CD8-positive, alpha-beta memory T cell (primary cell): ENCODE results near the gene LMBRD2. TPM values are rescaled to one million over a fixed set of nuclear protein-coding genes. Genes with fewer than 3 reads are reported as not detected.

Experiments
- CTCF ChIA-PET: fragments of 350-600 bp; sonication (Branson Sonifier 250); formaldehyde crosslinking; loops from one replicate; lab custom pipeline; 2021; ENCODE audit warnings: antibody characterized with exemption; lab: Charles Lee
- POLR2A ChIA-PET: fragments of 350-600 bp; sonication (Branson Sonifier 250); formaldehyde crosslinking; loops from one replicate; lab custom pipeline; 2021; ENCODE audit warnings: antibody characterized with exemption; lab: Charles Lee
- DNase-seq, 5 donors: peaks; one replicate each; pipeline versions ENCODE4 v3.0.0 to v3.0.0-alpha.2; 2020 to 2022; ENCODE audit warnings: mixed read lengths in 1 of 5
- H3K27ac ChIP-seq: one replicate; pipeline ENCODE4 v1.7.0; 2013; ENCODE audit warnings: low read depth, mild to moderate bottlenecking, low read length, moderate library complexity
- H3K27me3 ChIP-seq: 2 replicates; pipeline ENCODE4 v1.7.0; 2013; ENCODE audit warnings: low read length, mild to moderate bottlenecking; ENCODE audit not compliant: insufficient read depth, poor library complexity, severe bottlenecking
- H3K36me3 ChIP-seq: 2 replicates; pipeline ENCODE4 v1.7.0; 2013; ENCODE audit warnings: mild to moderate bottlenecking, low read length, moderate library complexity; ENCODE audit not compliant: insufficient read depth
- H3K4me1 ChIP-seq: 2 replicates; pipeline ENCODE4 v1.7.0; 2013; ENCODE audit warnings: mild to moderate bottlenecking, low read length, moderate library complexity; ENCODE audit not compliant: insufficient read depth
- H3K4me3 ChIP-seq: 2 replicates; pipeline ENCODE4 v1.7.0; 2013; ENCODE audit warnings: mild to moderate bottlenecking, low read length
- H3K9me3 ChIP-seq: 2 replicates; pipeline ENCODE4 v1.7.0; 2013; ENCODE audit warnings: mild to moderate bottlenecking, low read length
- H3K27ac Mint-ChIP-seq, 8 donors: one replicate each; pipeline ENCODE4 v1.8.0; 2020 to 2021; ENCODE audit warnings: mixed read lengths in 8 of 8, mild to moderate bottlenecking in 6 of 8, inconsistent platforms in 3 of 8, moderate library complexity in 3 of 8
- H3K27me3 Mint-ChIP-seq, 2 donors: one replicate each; pipeline ENCODE4 v1.8.0; 2020 to 2021; ENCODE audit warnings: mixed read lengths in 2 of 2, mild to moderate bottlenecking in 1 of 2, moderate library complexity in 1 of 2
- H3K36me3 Mint-ChIP-seq, 3 donors: one replicate each; pipeline ENCODE4 v1.8.0; 2020 to 2021; ENCODE audit warnings: mixed read lengths in 3 of 3, inconsistent platforms in 1 of 3, mild to moderate bottlenecking in 1 of 3
- H3K4me1 Mint-ChIP-seq, 3 donors: one replicate each; pipeline ENCODE4 v1.8.0; 2020 to 2021; ENCODE audit warnings: mixed read lengths in 3 of 3, inconsistent platforms in 1 of 3, mild to moderate bottlenecking in 1 of 3
- H3K4me3 Mint-ChIP-seq, 7 donors: one replicate each; pipeline ENCODE4 v1.8.0; 2020 to 2021; ENCODE audit warnings: mixed read lengths in 7 of 7, mild to moderate bottlenecking in 6 of 7, moderate library complexity in 4 of 7, inconsistent platforms in 2 of 7
- H3K9me3 Mint-ChIP-seq, 5 donors: one replicate each; pipeline ENCODE4 v1.8.0; 2020 to 2022; ENCODE audit warnings: mixed read lengths in 5 of 5, mild to moderate bottlenecking in 3 of 5, moderate library complexity in 2 of 5, inconsistent platforms in 1 of 5
- polyA plus RNA-seq: library from polyadenylated mRNA; unstranded; fragments of 300-500 nt; fragmentation: Illumina TruSeq; gene quantifications from one replicate; pipeline ENCODE4 v1.2.3, GENCODE V29; 2021
- total RNA-seq, 2 experiments: library from RNA; stranded (reverse); gene quantifications; one replicate each; pipeline ENCODE4 v1.2.3, GENCODE V29; 2021

Gene LMBRD2
- total and polyA plus RNA-seq, 3 experiments from 2014 or later, result 5.8 to 11.4 (median 9.3) TPM

- Mint-ChIP-seq H3K4me1 (no peaks in the 10 kb centered on the region), H3K36me3 (peaks cover 4 to 8% (median 5%) of the 10 kb centered on the region in 3 donors), H3K9me3 (peaks cover 0 to 7% (median 0%) of the 10 kb centered on the region in 5 donors), H3K4me3 (no peak overlapping the region), H3K27ac (no peak overlapping the region), H3K27me3 (no peaks in the 10 kb centered on the region)
- Histone ChIP-seq H3K27ac (no peak overlapping the region), H3K27me3 (no peaks in the 10 kb centered on the region), H3K4me1 (no peaks in the 10 kb centered on the region), H3K36me3 (no peaks in the 10 kb centered on the region), H3K9me3 (no peaks in the 10 kb centered on the region), H3K4me3 (no peak overlapping the region)
- ChIA-PET CTCF (no interaction called here), POLR2A (no interaction called here)
- DNase-seq, result no peak
Measured at GRCh38 chr5:36096486-36096885, 55.2 kb downstream of the LMBRD2 start.

GRCh38 chr5:36089989-36090388, 61.7 kb downstream of the LMBRD2 start:
- no peaks in the 10 kb centered on the region for H3K4me1 Mint-ChIP-seq
- no peak overlapping the region for H3K27ac Mint-ChIP-seq
- Histone ChIP-seq H3K27ac (no peak overlapping the region), H3K27me3 (no peaks in the 10 kb centered on the region), H3K36me3 (no peaks in the 10 kb centered on the region), H3K4me3 (no peak overlapping the region), H3K4me1 (no peaks in the 10 kb centered on the region), H3K9me3 (no peaks in the 10 kb centered on the region)
- no peak overlapping the region for H3K4me3 Mint-ChIP-seq
- peaks cover 0 to 15% (median 8%) of the 10 kb centered on the region in 5 donors for H3K9me3 Mint-ChIP-seq
- no peak for DNase-seq
- CTCF ChIA-PET, result interaction anchor here (1.6 kb wide), 1 partner anchor 11 kb away, joined by 5 read pairs; no protein-coding TSS in a partner anchor
- H3K27me3 Mint-ChIP-seq, result peaks cover 12 to 19% of the 10 kb centered on the region in 2 donors
- H3K36me3 Mint-ChIP-seq, result peaks cover 0 to 1% (median 0%) of the 10 kb centered on the region in 3 donors
- POLR2A ChIA-PET, result interaction anchor here (0.5 to 0.8 kb wide), 2 partner anchors 31 to 1200 kb away, joined by 4 to 5 read pairs; no protein-coding TSS in a partner anchor

- peaks cover 18 to 65% of the 10 kb centered on the region in 2 donors for H3K27me3 Mint-ChIP-seq
- ChIA-PET CTCF (interaction anchor here (0.7 to 1.6 kb wide), 10 partner anchors 9 to 428 kb away, joined by 3 to 14 read pairs (median 5); partner anchors contain the start of gene NADK2), POLR2A (no interaction called here)
- Histone ChIP-seq H3K36me3 (no peaks in the 10 kb centered on the region), H3K9me3 (no peaks in the 10 kb centered on the region), H3K27me3 (peaks cover 8% of the 10 kb centered on the region), H3K4me3 (no peak overlapping the region), H3K27ac (no peak overlapping the region), H3K4me1 (no peaks in the 10 kb centered on the region)
- no peaks in the 10 kb centered on the region for H3K36me3 Mint-ChIP-seq
- peak in 2 of 5 donors; percentile 7 to 12 for DNase-seq
- no peak overlapping the region for H3K27ac Mint-ChIP-seq
- H3K9me3 Mint-ChIP-seq, result peaks cover 0 to 6% (median 4%) of the 10 kb centered on the region in 5 donors
- H3K4me3 Mint-ChIP-seq, result no peak overlapping the region
- H3K4me1 Mint-ChIP-seq, result no peaks in the 10 kb centered on the region
Measured at GRCh38 chr5:36079200-36079781, 72.4 kb downstream of the LMBRD2 start.

GRCh38 chr5:36078430-36078829, 73.3 kb downstream of the LMBRD2 start:
- Histone ChIP-seq H3K27me3 (peaks cover 8% of the 10 kb centered on the region), H3K4me3 (no peak overlapping the region), H3K4me1 (no peaks in the 10 kb centered on the region), H3K9me3 (no peaks in the 10 kb centered on the region), H3K36me3 (no peaks in the 10 kb centered on the region), H3K27ac (no peak overlapping the region)
- no peaks in the 10 kb centered on the region for H3K36me3 Mint-ChIP-seq
- H3K9me3 Mint-ChIP-seq, result no peaks in the 10 kb centered on the region
- POLR2A ChIA-PET, result no interaction called here
- no peak overlapping the region for H3K4me3 Mint-ChIP-seq
- peaks cover 1 to 3% (median 2%) of the 10 kb centered on the region in 3 donors for H3K4me1 Mint-ChIP-seq
- CTCF ChIA-PET, result interaction anchor here (0.7 to 1.5 kb wide), 7 partner anchors 8 to 429 kb away, joined by 3 to 14 read pairs (median 5); no protein-coding TSS in a partner anchor
- no peak overlapping the region for H3K27ac Mint-ChIP-seq
- no peak for DNase-seq
- peaks cover 12 to 58% of the 10 kb centered on the region in 2 donors for H3K27me3 Mint-ChIP-seq

GRCh38 chr5:36073595-36074216, 78.0 kb downstream of the LMBRD2 start:
- Histone ChIP-seq H3K36me3 (no peaks in the 10 kb centered on the region), H3K27ac (no peak overlapping the region), H3K9me3 (no peaks in the 10 kb centered on the region), H3K4me1 (no peaks in the 10 kb centered on the region), H3K4me3 (no peak overlapping the region), H3K27me3 (no peaks in the 10 kb centered on the region)
- Mint-ChIP-seq H3K27me3 (peaks cover 7 to 38% of the 10 kb centered on the region in 2 donors), H3K27ac (peak overlapping the region in 1 of 8 donors; percentile 38), H3K4me1 (peaks cover 13 to 21% (median 16%) of the 10 kb centered on the region in 3 donors), H3K9me3 (no peaks in the 10 kb centered on the region), H3K36me3 (no peaks in the 10 kb centered on the region), H3K4me3 (no peak overlapping the region)
- ChIA-PET CTCF (interaction anchor here (0.8 to 1.2 kb wide), 3 partner anchors 10 to 14 kb away, joined by 3 read pairs; no protein-coding TSS in a partner anchor), POLR2A (no interaction called here)
- peak in 1 of 5 donors; percentile 8 for DNase-seq

GRCh38 chr5:36070687-36071571, 80.8 kb downstream of the LMBRD2 start:
- POLR2A ChIA-PET, result no interaction called here
- Histone ChIP-seq H3K36me3 (no peaks in the 10 kb centered on the region), H3K27ac (no peak overlapping the region), H3K4me1 (no peaks in the 10 kb centered on the region), H3K27me3 (no peaks in the 10 kb centered on the region), H3K4me3 (peak overlapping the region; percentile 43), H3K9me3 (no peaks in the 10 kb centered on the region)
- Mint-ChIP-seq H3K36me3 (no peaks in the 10 kb centered on the region), H3K4me3 (peak overlapping the region; percentile 57 to 88 (median 82)), H3K9me3 (no peaks in the 10 kb centered on the region), H3K27ac (peak overlapping the region in 4 of 8 donors; percentile 36 to 86 (median 77)), H3K4me1 (peaks cover 18 to 27% (median 22%) of the 10 kb centered on the region in 3 donors), H3K27me3 (peaks cover 15 to 36% of the 10 kb centered on the region in 2 donors)
- CTCF ChIA-PET, result interaction anchor here (1.5 kb wide), 2 partner anchors 8 to 171 kb away, joined by 3 to 5 read pairs; partner anchors contain the start of gene NADK2
- DNase-seq, result no peak

- Histone ChIP-seq H3K4me3 (no peak overlapping the region), H3K36me3 (no peaks in the 10 kb centered on the region), H3K27me3 (no peaks in the 10 kb centered on the region), H3K27ac (no peak overlapping the region), H3K4me1 (no peaks in the 10 kb centered on the region), H3K9me3 (no peaks in the 10 kb centered on the region)
- Mint-ChIP-seq H3K9me3 (no peaks in the 10 kb centered on the region), H3K36me3 (no peaks in the 10 kb centered on the region), H3K4me1 (peaks cover 18 to 27% (median 22%) of the 10 kb centered on the region in 3 donors), H3K4me3 (no peak overlapping the region), H3K27ac (peak overlapping the region in 1 of 8 donors; percentile 43), H3K27me3 (peaks cover 20 to 40% of the 10 kb centered on the region in 2 donors)
- POLR2A ChIA-PET, result no interaction called here
- no peak for DNase-seq
- CTCF ChIA-PET, result interaction anchor here (1.3 kb wide), 1 partner anchor 9 kb away, joined by 3 read pairs; no protein-coding TSS in a partner anchor
Measured at GRCh38 chr5:36068751-36069281, 82.9 kb downstream of the LMBRD2 start.
